CD8-positive, alpha-beta memory T cell (primary cell): ENCODE data around the gene PPP6C. TPM values are rescaled to one million over a fixed set of nuclear protein-coding genes. Genes with fewer than 3 reads are reported as not detected.

Experiments used
- CTCF ChIA-PET: fragments of 350-600 bp; sonication (Branson Sonifier 250); formaldehyde crosslinking; loops from one replicate; lab custom pipeline; 2021; ENCODE audit warnings: antibody characterized with exemption; lab: Charles Lee
- POLR2A ChIA-PET: fragments of 350-600 bp; sonication (Branson Sonifier 250); formaldehyde crosslinking; loops from one replicate; lab custom pipeline; 2021; ENCODE audit warnings: antibody characterized with exemption; lab: Charles Lee
- DNase-seq, 5 donors: peaks; one replicate each; pipeline versions ENCODE4 v3.0.0 to v3.0.0-alpha.2; 2020 to 2022; ENCODE audit warnings: mixed read lengths in 1 of 5
- H3K27ac ChIP-seq: one replicate; pipeline ENCODE4 v1.7.0; 2013; ENCODE audit warnings: low read depth, mild to moderate bottlenecking, low read length, moderate library complexity
- H3K27me3 ChIP-seq: 2 replicates; pipeline ENCODE4 v1.7.0; 2013; ENCODE audit warnings: low read length, mild to moderate bottlenecking; ENCODE audit not compliant: insufficient read depth, poor library complexity, severe bottlenecking
- H3K36me3 ChIP-seq: 2 replicates; pipeline ENCODE4 v1.7.0; 2013; ENCODE audit warnings: mild to moderate bottlenecking, low read length, moderate library complexity; ENCODE audit not compliant: insufficient read depth
- H3K4me1 ChIP-seq: 2 replicates; pipeline ENCODE4 v1.7.0; 2013; ENCODE audit warnings: mild to moderate bottlenecking, low read length, moderate library complexity; ENCODE audit not compliant: insufficient read depth
- H3K4me3 ChIP-seq: 2 replicates; pipeline ENCODE4 v1.7.0; 2013; ENCODE audit warnings: mild to moderate bottlenecking, low read length
- H3K9me3 ChIP-seq: 2 replicates; pipeline ENCODE4 v1.7.0; 2013; ENCODE audit warnings: mild to moderate bottlenecking, low read length
- H3K27ac Mint-ChIP-seq, 8 donors: one replicate each; pipeline ENCODE4 v1.8.0; 2020 to 2021; ENCODE audit warnings: mixed read lengths in 8 of 8, mild to moderate bottlenecking in 6 of 8, inconsistent platforms in 3 of 8, moderate library complexity in 3 of 8
- H3K27me3 Mint-ChIP-seq, 2 donors: one replicate each; pipeline ENCODE4 v1.8.0; 2020 to 2021; ENCODE audit warnings: mixed read lengths in 2 of 2, mild to moderate bottlenecking in 1 of 2, moderate library complexity in 1 of 2
- H3K36me3 Mint-ChIP-seq, 3 donors: one replicate each; pipeline ENCODE4 v1.8.0; 2020 to 2021; ENCODE audit warnings: mixed read lengths in 3 of 3, inconsistent platforms in 1 of 3, mild to moderate bottlenecking in 1 of 3
- H3K4me1 Mint-ChIP-seq, 3 donors: one replicate each; pipeline ENCODE4 v1.8.0; 2020 to 2021; ENCODE audit warnings: mixed read lengths in 3 of 3, inconsistent platforms in 1 of 3, mild to moderate bottlenecking in 1 of 3
- H3K4me3 Mint-ChIP-seq, 7 donors: one replicate each; pipeline ENCODE4 v1.8.0; 2020 to 2021; ENCODE audit warnings: mixed read lengths in 7 of 7, mild to moderate bottlenecking in 6 of 7, moderate library complexity in 4 of 7, inconsistent platforms in 2 of 7
- H3K9me3 Mint-ChIP-seq, 5 donors: one replicate each; pipeline ENCODE4 v1.8.0; 2020 to 2022; ENCODE audit warnings: mixed read lengths in 5 of 5, mild to moderate bottlenecking in 3 of 5, moderate library complexity in 2 of 5, inconsistent platforms in 1 of 5
- polyA plus RNA-seq: library from polyadenylated mRNA; unstranded; fragments of 300-500 nt; fragmentation: Illumina TruSeq; gene quantifications from one replicate; pipeline ENCODE4 v1.2.3, GENCODE V29; 2021
- total RNA-seq, 2 experiments: library from RNA; stranded (reverse); gene quantifications; one replicate each; pipeline ENCODE4 v1.2.3, GENCODE V29; 2021

PPP6C gene
- total and polyA plus RNA-seq, 3 experiments from 2014 or later, result 48.9 to 56.2 (median 50.5) TPM

GRCh38 chr9:125147401-125147951, 42.1 kb downstream of the PPP6C start:
- no peak overlapping the region for H3K27ac ChIP-seq
- Mint-ChIP-seq H3K36me3 (peaks cover 3 to 41% (median 9%) of the 10 kb centered on the region in 3 donors), H3K4me3 (no peak overlapping the region), H3K27me3 (no peaks in the 10 kb centered on the region), H3K9me3 (no peaks in the 10 kb centered on the region), H3K27ac (peak overlapping the region in 2 of 8 donors; percentile 6 to 37), H3K4me1 (peaks cover 9 to 20% (median 15%) of the 10 kb centered on the region in 3 donors)
- CTCF ChIA-PET, result interaction anchor here (1.1 kb wide), 1 partner anchor 376 kb away, joined by 3 read pairs; no protein-coding TSS in a partner anchor
- peaks cover 7% of the 10 kb centered on the region for H3K36me3 ChIP-seq
- no peak for DNase-seq
- no peaks in the 10 kb centered on the region for H3K9me3 ChIP-seq
- peaks cover 6% of the 10 kb centered on the region for H3K4me1 ChIP-seq
- H3K27me3 ChIP-seq, result no peaks in the 10 kb centered on the region
- H3K4me3 ChIP-seq, result no peak overlapping the region
- POLR2A ChIA-PET, result no interaction called here

- H3K27me3 ChIP-seq, result no peaks in the 10 kb centered on the region
- DNase-seq, result no peak
- Mint-ChIP-seq H3K36me3 (peaks cover 3 to 31% (median 7%) of the 10 kb centered on the region in 3 donors), H3K27me3 (no peaks in the 10 kb centered on the region), H3K9me3 (no peaks in the 10 kb centered on the region), H3K4me3 (no peak overlapping the region), H3K4me1 (peaks cover 20 to 33% (median 27%) of the 10 kb centered on the region in 3 donors), H3K27ac (peak overlapping the region in 1 of 8 donors; percentile 21)
- peaks cover 15% of the 10 kb centered on the region for H3K4me1 ChIP-seq
- H3K4me3 ChIP-seq, result no peak overlapping the region
- peaks cover 2% of the 10 kb centered on the region for H3K36me3 ChIP-seq
- POLR2A ChIA-PET, result no interaction called here
- no peaks in the 10 kb centered on the region for H3K9me3 ChIP-seq
- H3K27ac ChIP-seq, result no peak overlapping the region
- CTCF ChIA-PET, result interaction anchor here (1.1 kb wide), 1 partner anchor 374 kb away, joined by 3 read pairs; no protein-coding TSS in a partner anchor
These were observed 43.4 kb downstream of the PPP6C start for GRCh38 chr9:125146247-125146646.

GRCh38 chr9:125145425-125145824, 44.2 kb downstream of the PPP6C start:
- Histone ChIP-seq H3K36me3 (no peaks in the 10 kb centered on the region), H3K27me3 (no peaks in the 10 kb centered on the region), H3K9me3 (no peaks in the 10 kb centered on the region), H3K4me1 (peaks cover 15% of the 10 kb centered on the region), H3K27ac (no peak overlapping the region), H3K4me3 (no peak overlapping the region)
- no peaks in the 10 kb centered on the region for H3K27me3 Mint-ChIP-seq
- CTCF ChIA-PET, result no interaction called here
- peaks cover 20 to 36% (median 28%) of the 10 kb centered on the region in 3 donors for H3K4me1 Mint-ChIP-seq
- POLR2A ChIA-PET, result no interaction called here
- DNase-seq, result no peak
- no peaks in the 10 kb centered on the region for H3K9me3 Mint-ChIP-seq
- H3K4me3 Mint-ChIP-seq, result peak overlapping the region in 1 of 7 donors; percentile 71
- no peak overlapping the region for H3K27ac Mint-ChIP-seq
- peaks cover 0 to 22% (median 2%) of the 10 kb centered on the region in 3 donors for H3K36me3 Mint-ChIP-seq

GRCh38 chr9:125143377-125144090, 46.1 kb downstream of the PPP6C start, which contains the start of gene SCAI:
Gene SCAI (minus strand): TSS chr9:125143528. CDS start chr9:125143437, 91 bp downstream.
- Histone ChIP-seq H3K4me1 (peaks cover 15% of the 10 kb centered on the region), H3K4me3 (peak within 1 kb of the TSS; percentile 35), H3K27me3 (no peaks in the 10 kb centered on the region), H3K27ac (no peak within 1 kb of the TSS), H3K9me3 (no peaks in the 10 kb centered on the region), H3K36me3 (peaks cover 4% of the 10 kb centered on the region)
- CTCF ChIA-PET, result interaction anchor here (0.6 to 3.1 kb wide), 11 partner anchors 8 to 307 kb away, joined by 3 to 21 read pairs (median 3); partner anchors contain the start of gene GOLGA1
- POLR2A ChIA-PET, result interaction anchor here (0.6 to 2.5 kb wide), 2 partner anchors 18 to 191 kb away, joined by 3 to 9 read pairs; no protein-coding TSS in a partner anchor
- peaks cover 0 to 18% (median 0%) of the 10 kb centered on the region in 3 donors for H3K36me3 Mint-ChIP-seq
- H3K4me1 Mint-ChIP-seq, result peaks cover 26 to 49% (median 35%) of the 10 kb centered on the region in 3 donors
- peak; percentile 98 to 99 (median 99) for DNase-seq
- H3K4me3 Mint-ChIP-seq, result peak within 1 kb of the TSS; percentile 89 to 99 (median 95)
- H3K27ac Mint-ChIP-seq, result peak within 1 kb of the TSS; percentile 28 to 97 (median 92)
- H3K9me3 Mint-ChIP-seq, result no peaks in the 10 kb centered on the region
- no peaks in the 10 kb centered on the region for H3K27me3 Mint-ChIP-seq

GRCh38 chr9:125142560-125143376, 46.8 kb downstream of the PPP6C start:
- Histone ChIP-seq H3K4me1 (peaks cover 15% of the 10 kb centered on the region), H3K36me3 (peaks cover 4% of the 10 kb centered on the region), H3K4me3 (peak overlapping the region; percentile 35), H3K27ac (no peak overlapping the region), H3K9me3 (no peaks in the 10 kb centered on the region), H3K27me3 (no peaks in the 10 kb centered on the region)
- Mint-ChIP-seq H3K27ac (peak overlapping the region; percentile 28 to 97 (median 92)), H3K36me3 (peaks cover 0 to 13% (median 1%) of the 10 kb centered on the region in 3 donors), H3K27me3 (no peaks in the 10 kb centered on the region), H3K4me3 (peak overlapping the region; percentile 89 to 99 (median 95)), H3K9me3 (no peaks in the 10 kb centered on the region), H3K4me1 (peaks cover 26 to 51% (median 39%) of the 10 kb centered on the region in 3 donors)
- POLR2A ChIA-PET, result interaction anchor here (0.6 to 2.5 kb wide), 3 partner anchors 17 to 201 kb away, joined by 3 to 9 read pairs (median 3); partner anchors contain the start of gene GOLGA1
- DNase-seq, result peak in 2 of 5 donors; percentile 12 to 26
- CTCF ChIA-PET, result interaction anchor here (0.6 to 3.1 kb wide), 5 partner anchors 9 to 306 kb away, joined by 3 to 21 read pairs (median 4); no protein-coding TSS in a partner anchor

GRCh38 chr9:125141751-125142150, 47.9 kb downstream of the PPP6C start:
- H3K27ac ChIP-seq, result no peak overlapping the region
- H3K27me3 Mint-ChIP-seq, result no peaks in the 10 kb centered on the region
- peak overlapping the region; percentile 11 to 99 (median 95) for H3K4me3 Mint-ChIP-seq
- no peaks in the 10 kb centered on the region for H3K9me3 Mint-ChIP-seq
- H3K27ac Mint-ChIP-seq, result peak overlapping the region in 1 of 8 donors; percentile 93
- no peaks in the 10 kb centered on the region for H3K27me3 ChIP-seq
- H3K4me1 ChIP-seq, result peaks cover 15% of the 10 kb centered on the region
- CTCF ChIA-PET, result interaction anchor here (1.9 to 3.1 kb wide), 2 partner anchors 10 to 15 kb away, joined by 7 to 21 read pairs; no protein-coding TSS in a partner anchor
- H3K9me3 ChIP-seq, result no peaks in the 10 kb centered on the region
- DNase-seq, result no peak
- peaks cover 0 to 13% (median 1%) of the 10 kb centered on the region in 3 donors for H3K36me3 Mint-ChIP-seq
- no peak overlapping the region for H3K4me3 ChIP-seq
- POLR2A ChIA-PET, result interaction anchor here (0.6 to 1.1 kb wide), 2 partner anchors 99 to 200 kb away, joined by 3 to 6 read pairs; partner anchors contain the start of genes GOLGA1 and HSPA5
- peaks cover 26 to 51% (median 39%) of the 10 kb centered on the region in 3 donors for H3K4me1 Mint-ChIP-seq
- H3K36me3 ChIP-seq, result peaks cover 4% of the 10 kb centered on the region

- Mint-ChIP-seq H3K4me1 (peaks cover 26 to 49% (median 39%) of the 10 kb centered on the region in 3 donors), H3K27me3 (no peaks in the 10 kb centered on the region), H3K9me3 (no peaks in the 10 kb centered on the region), H3K4me3 (peak overlapping the region in 2 of 7 donors; percentile 32 to 95), H3K36me3 (peaks cover 0 to 13% (median 1%) of the 10 kb centered on the region in 3 donors), H3K27ac (no peak overlapping the region)
- Histone ChIP-seq H3K27me3 (no peaks in the 10 kb centered on the region), H3K4me3 (no peak overlapping the region), H3K27ac (no peak overlapping the region), H3K9me3 (no peaks in the 10 kb centered on the region), H3K4me1 (peaks cover 15% of the 10 kb centered on the region), H3K36me3 (peaks cover 4% of the 10 kb centered on the region)
- DNase-seq, result no peak
- POLR2A ChIA-PET, result no interaction called here
- CTCF ChIA-PET, result interaction anchor here (1.0 to 3.1 kb wide), 3 partner anchors 10 to 100 kb away, joined by 3 to 21 read pairs (median 7); no protein-coding TSS in a partner anchor
These were observed 48.4 kb downstream of the PPP6C start for GRCh38 chr9:125141251-125141650.
